ENCODE results near the gene FBXL4.
A peak's percentile ranks its signal among the peaks of the same experiment; 100 is the strongest.

FBXL4 gene

DNA sequence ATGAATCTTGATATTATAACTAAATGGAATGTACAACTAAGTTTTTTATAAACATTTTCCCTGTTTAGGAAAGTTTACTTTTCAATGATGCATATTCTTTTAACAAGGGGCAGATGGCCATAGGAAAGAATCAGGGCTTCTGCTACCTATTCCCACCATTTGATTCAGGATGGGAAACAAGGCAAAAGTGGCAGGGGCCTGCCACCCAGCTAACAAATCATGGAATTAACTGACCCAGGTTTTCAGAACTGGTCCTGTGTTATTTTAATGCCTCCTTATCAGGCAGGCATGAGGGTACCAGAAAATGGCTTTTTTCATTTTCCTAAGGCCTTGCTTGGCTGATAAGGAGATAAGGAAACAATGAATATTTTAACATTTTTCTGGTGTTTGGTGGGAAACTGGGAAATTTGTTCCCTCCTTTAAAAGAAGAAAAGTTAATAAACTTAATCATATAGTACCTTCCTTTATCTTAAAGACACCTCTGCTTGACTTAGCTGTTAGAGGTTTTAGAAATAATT is 106.7 kb downstream of the FBXL4 start:
- TF ChIP-seq, protein P1, sequence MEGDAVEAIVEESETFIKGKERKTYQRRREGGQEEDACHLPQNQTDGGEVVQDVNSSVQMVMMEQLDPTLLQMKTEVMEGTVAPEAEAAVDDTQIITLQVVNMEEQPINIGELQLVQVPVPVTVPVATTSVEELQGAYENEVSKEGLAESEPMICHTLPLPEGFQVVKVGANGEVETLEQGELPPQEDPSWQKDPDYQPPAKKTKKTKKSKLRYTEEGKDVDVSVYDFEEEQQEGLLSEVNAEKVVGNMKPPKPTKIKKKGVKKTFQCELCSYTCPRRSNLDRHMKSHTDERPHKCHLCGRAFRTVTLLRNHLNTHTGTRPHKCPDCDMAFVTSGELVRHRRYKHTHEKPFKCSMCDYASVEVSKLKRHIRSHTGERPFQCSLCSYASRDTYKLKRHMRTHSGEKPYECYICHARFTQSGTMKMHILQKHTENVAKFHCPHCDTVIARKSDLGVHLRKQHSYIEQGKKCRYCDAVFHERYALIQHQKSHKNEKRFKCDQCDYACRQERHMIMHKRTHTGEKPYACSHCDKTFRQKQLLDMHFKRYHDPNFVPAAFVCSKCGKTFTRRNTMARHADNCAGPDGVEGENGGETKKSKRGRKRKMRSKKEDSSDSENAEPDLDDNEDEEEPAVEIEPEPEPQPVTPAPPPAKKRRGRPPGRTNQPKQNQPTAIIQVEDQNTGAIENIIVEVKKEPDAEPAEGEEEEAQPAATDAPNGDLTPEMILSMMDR (conservative IDR thresholded peaks at IDR 0.05; ENCODE audit: low read length) = no peak
- DNase-seq (ENCODE audit: low read depth) = no peak
- H3K4me3 ChIP-seq (ENCODE audit: low read length) = no peak overlapping the region

DNA sequence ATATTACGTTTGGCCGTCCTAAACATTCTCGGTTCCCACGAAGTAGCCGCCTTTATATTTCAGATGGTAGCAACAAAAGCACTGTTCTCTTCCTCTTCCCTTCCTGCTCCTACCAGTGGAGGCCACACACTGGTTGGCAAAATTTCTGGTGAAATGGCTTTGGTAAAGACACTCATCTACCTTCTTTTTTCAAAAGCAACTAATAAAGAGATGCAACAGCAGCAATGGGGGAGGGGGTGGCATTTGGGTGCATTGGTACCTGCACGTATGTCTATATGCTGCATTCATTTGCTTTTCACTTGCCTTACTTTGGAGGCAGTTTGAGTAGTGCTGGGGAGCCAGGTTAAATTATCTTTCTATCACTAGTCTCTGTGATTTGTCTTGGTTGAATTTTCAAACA is 107.4 kb downstream of the FBXL4 start:
- no peak overlapping the region for H3K4me3 ChIP-seq (ENCODE audit: low read length)
- TF ChIP-seq, protein P1 (conservative IDR thresholded peaks at IDR 0.05; ENCODE audit: low read length) = no peak
- DNase-seq (ENCODE audit: low read depth) = no peak

DNA sequence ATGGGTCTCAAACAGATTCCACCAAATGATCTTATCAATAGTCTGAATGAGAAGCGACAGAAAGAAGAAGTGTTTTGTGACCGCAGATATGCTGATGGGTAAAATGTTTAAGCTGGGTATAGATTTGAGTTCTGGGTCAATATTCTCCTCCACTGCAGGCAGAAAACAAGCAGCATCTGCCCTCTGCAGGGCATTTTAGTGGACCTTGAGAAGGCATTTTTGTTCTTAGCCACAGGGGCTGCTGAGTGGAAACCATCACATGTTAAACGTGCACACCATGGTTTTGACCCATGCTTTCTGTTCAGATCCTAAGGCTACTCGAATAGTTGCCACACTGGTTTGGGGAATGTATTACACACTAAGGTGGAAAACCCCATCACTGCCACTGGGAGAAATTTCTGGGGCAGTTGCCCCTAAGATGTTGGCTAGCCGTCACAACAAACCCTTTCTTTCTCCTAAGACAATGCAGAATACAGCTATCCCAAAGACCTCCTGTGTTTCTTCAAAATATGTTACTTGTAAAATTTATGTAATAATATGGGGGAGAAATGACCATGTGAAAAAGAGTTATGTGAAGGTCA is 107.9 kb downstream of the FBXL4 start:
- TF ChIP-seq, protein P1 (conservative IDR thresholded peaks at IDR 0.05; ENCODE audit: low read length) = peak; percentile 44
- peak; percentile 16 for DNase-seq (ENCODE audit: low read depth)
- H3K4me3 ChIP-seq (ENCODE audit: low read length) = no peak overlapping the region

GRCh38 chr6:98838975-98839374 is 108.8 kb downstream of the FBXL4 start:
- no peak overlapping the region for H3K4me3 ChIP-seq (ENCODE audit: low read length)
- TF ChIP-seq, protein P1 (conservative IDR thresholded peaks at IDR 0.05; ENCODE audit: low read length) = no peak
- no peak for DNase-seq (ENCODE audit: low read depth)

DNA sequence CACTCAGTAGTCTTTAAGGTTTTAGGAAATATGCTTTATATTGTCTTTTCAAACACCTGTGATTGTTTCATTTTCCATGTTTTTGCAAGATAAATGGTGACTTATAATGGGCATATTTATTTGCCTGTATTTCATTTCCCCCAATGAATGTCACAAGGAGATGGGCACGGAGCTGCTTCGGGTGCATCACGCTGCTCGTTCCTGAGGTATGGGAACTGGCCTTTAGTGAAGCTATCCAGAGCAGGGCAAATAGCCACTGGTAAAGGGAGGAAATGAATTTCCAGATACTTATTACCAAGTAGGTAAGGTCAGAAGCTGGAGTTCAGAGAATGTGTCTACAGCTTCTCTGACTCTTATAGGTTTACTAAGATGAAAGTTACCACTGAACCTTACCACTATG is 109.7 kb downstream of the FBXL4 start:
- no peak for DNase-seq (ENCODE audit: low read depth)
- TF ChIP-seq, protein P1 (conservative IDR thresholded peaks at IDR 0.05; ENCODE audit: low read length) = no peak

DNA sequence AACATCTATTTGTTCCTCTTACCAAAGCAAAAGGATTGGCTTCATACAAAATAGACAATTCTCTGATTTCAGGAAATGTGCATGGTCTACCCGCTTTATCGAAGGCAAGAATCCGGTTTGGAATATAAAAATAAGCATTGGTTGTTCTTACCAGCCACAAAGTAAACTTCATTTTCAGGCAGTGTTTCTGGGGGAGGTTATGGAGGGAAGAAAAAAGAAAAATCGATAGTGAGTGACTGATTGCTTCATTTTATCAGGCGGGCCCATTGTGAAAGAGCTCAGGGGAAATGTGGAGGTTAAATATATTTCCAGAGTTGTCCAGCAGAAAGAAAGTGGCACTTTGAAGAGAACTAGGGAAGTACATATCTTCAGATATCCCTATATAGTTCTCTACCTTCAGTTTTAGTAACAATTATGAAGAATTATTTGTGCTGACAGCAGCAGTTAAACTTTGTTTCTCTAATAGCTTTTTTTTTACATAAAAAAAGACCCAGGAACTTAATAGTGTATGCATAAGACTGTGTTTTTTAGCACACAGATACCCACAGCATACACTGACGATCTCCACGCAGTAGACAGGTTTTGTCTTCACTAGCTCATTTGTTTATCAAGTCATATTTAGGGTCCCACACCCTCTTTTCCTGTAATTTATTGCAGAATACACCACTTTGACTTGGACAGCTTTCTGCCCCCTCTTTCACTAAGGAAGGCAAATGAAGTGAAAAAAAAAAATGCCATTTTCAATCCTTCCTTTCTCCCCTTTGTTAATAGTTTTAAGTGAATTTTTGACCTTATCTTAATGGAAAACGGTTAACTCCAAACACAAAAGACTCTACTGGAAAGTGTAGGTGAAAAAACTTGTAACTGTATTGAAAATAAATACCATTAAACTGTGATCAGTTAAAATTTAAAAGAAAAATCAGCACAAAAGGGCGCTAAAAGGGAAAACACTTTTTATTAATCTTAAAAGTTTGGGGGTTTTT is 110.5 kb downstream of the FBXL4 start:
- no peak overlapping the region for H3K4me3 ChIP-seq (ENCODE audit: low read length)
- DNase-seq (ENCODE audit: low read depth) = no peak
- TF ChIP-seq, protein P1 (conservative IDR thresholded peaks at IDR 0.05; ENCODE audit: low read length) = no peak

More for the DNA sequence above, 109.7 kb downstream of the FBXL4 start:
- H3K4me3 ChIP-seq (ENCODE audit: low read length) = no peak overlapping the region

All from AG10803 (cell line).